Measurements from ENCODE around the gene THOC1. TPM values are rescaled to one million over a fixed set of nuclear protein-coding genes. Genes with fewer than 3 reads are reported as not detected.

THOC1 gene
- total RNA-seq, 1 experiment from 2014 or later = 74.5 TPM

GRCh38 chr18:240175-240574, 27.7 kb downstream of the THOC1 start:
- H4K8ac ChIP-seq (replicated peaks; ENCODE audit: insufficient read length, low read depth, low read length) = no peak overlapping the region
- no peak overlapping the region for H2AFZ ChIP-seq (ENCODE audit: low read length)
- no peak overlapping the region for H2BK20ac ChIP-seq (ENCODE audit: low read depth, low read length, poor library complexity, severe bottlenecking)
- Mint-ChIP-seq H3K4me1 (no peaks in the 10 kb centered on the region), H3K4me3 (no peak overlapping the region), H3K27ac (no peak overlapping the region), H3K27me3 (ENCODE audit: low read depth) (no peaks in the 10 kb centered on the region), H3K36me3 (ENCODE audit: insufficient read depth in 1 of 3, low read depth in 3 of 3) (peaks cover 37 to 63% (median 56%) of the 10 kb centered on the region in 3 experiments), H3K9me3 (peaks cover 4 to 5% of the 10 kb centered on the region in 2 experiments; a peak in 4 of 5 replicates)
- H3K14ac ChIP-seq (ENCODE audit: insufficient read depth, low read length) = no peak overlapping the region
- no CpG with 5 or more reads among the region's 1 CpG for WGBS (ENCODE audit: extremely low coverage, insufficient read length, low lambda C conversion rate)
- H3K27me3 ChIP-seq (ENCODE audit: insufficient read depth, low read length) = no peaks in the 10 kb centered on the region
- H2BK5ac ChIP-seq (ENCODE audit: insufficient read length, low read length) = no peak overlapping the region
- H3K4ac ChIP-seq (ENCODE audit: low read depth, low read length) = no peak overlapping the region
- no peak overlapping the region for H3K27ac ChIP-seq (ENCODE audit: insufficient read length, low read depth, low read length)
- TF ChIP-seq CTCF (conservative IDR thresholded peaks at IDR 0.05) = no peak
- no peaks in the 10 kb centered on the region for H3K4me1 ChIP-seq (ENCODE audit: insufficient read depth, low read length)
- no peak overlapping the region for H4K91ac ChIP-seq (ENCODE audit: insufficient read length, low read depth, low read length)
- no peak overlapping the region for H3K18ac ChIP-seq (ENCODE audit: insufficient read length, low read depth, low read length)
- H3T11ph ChIP-seq (ENCODE audit: low read length) = no peak overlapping the region
- H3K79me2 ChIP-seq (ENCODE audit: insufficient read depth, low read length) = no peaks in the 10 kb centered on the region
- no peaks in the 10 kb centered on the region for H4K20me1 ChIP-seq (ENCODE audit: control insufficient read depth, insufficient read depth, insufficient read length)
- no peaks in the 10 kb centered on the region for H3K79me1 ChIP-seq (ENCODE audit: insufficient read depth, low read depth, low read length, poor library complexity, severe bottlenecking)
- H3K56ac ChIP-seq (ENCODE audit: insufficient read length, low read depth, low read length) = no peak overlapping the region
- H3K9ac ChIP-seq (ENCODE audit: extremely low read depth, insufficient read length, low read length) = no peak overlapping the region
- no peak for DNase-seq
- no peak overlapping the region for H4K5ac ChIP-seq (ENCODE audit: insufficient read length, low read depth, low read length)
- no peak overlapping the region for H3K23ac ChIP-seq (ENCODE audit: insufficient read length, low read depth, low read length)
- H3K9me3 ChIP-seq (ENCODE audit: control insufficient read depth, low read depth, low read length) = no peaks in the 10 kb centered on the region
- H2AK5ac ChIP-seq (ENCODE audit: insufficient read length, low read length) = no peak overlapping the region
- no peak overlapping the region for H3K4me2 ChIP-seq (ENCODE audit: insufficient read depth, insufficient read length, low read length)
- H2BK120ac ChIP-seq (ENCODE audit: low read depth, low read length, poor library complexity, severe bottlenecking) = no peak overlapping the region
- no peak overlapping the region for H2BK12ac ChIP-seq (ENCODE audit: insufficient read length, low read depth, low read length)
- H3K23me2 ChIP-seq (ENCODE audit: insufficient read length, low read depth, low read length, poor library complexity, severe bottlenecking) = no peaks in the 10 kb centered on the region
- no peak overlapping the region for H2BK15ac ChIP-seq (ENCODE audit: low read depth, low read length)

All from H9 (cell line).